Measurements from ENCODE around the gene DYNLRB2.
A peak's percentile ranks its signal among the peaks of the same experiment; 100 is the strongest.

DYNLRB2 gene

DNA sequence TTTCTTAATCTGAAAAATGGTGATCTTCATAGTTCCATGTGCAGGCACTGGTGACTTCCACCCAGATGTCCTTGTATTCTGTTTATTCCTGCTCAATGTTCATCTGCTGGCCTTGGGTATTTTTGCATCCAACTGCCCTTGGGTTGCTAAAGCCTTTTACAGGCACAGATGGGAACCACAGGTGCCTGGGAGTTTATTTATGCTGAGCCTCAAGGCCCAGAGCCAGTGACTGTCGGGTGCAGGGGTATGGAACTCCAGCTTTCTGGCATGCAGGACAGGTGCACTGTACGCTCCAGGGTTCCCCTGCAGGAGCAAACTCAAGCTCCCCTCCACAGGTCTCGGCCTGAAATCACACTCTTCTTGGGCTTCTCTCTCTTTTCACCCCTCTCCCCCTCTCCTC lies 22.3 kb downstream of the DYNLRB2 start:
- TF ChIP-seq, protein P1, sequence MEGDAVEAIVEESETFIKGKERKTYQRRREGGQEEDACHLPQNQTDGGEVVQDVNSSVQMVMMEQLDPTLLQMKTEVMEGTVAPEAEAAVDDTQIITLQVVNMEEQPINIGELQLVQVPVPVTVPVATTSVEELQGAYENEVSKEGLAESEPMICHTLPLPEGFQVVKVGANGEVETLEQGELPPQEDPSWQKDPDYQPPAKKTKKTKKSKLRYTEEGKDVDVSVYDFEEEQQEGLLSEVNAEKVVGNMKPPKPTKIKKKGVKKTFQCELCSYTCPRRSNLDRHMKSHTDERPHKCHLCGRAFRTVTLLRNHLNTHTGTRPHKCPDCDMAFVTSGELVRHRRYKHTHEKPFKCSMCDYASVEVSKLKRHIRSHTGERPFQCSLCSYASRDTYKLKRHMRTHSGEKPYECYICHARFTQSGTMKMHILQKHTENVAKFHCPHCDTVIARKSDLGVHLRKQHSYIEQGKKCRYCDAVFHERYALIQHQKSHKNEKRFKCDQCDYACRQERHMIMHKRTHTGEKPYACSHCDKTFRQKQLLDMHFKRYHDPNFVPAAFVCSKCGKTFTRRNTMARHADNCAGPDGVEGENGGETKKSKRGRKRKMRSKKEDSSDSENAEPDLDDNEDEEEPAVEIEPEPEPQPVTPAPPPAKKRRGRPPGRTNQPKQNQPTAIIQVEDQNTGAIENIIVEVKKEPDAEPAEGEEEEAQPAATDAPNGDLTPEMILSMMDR (IDR thresholded peaks at IDR 0.05; ENCODE audit: low read length, missing control alignments), result no peak
- no peak overlapping the region for H3K4me3 ChIP-seq (replicated peaks; ENCODE audit: low read depth, low read length)
- no peak for DNase-seq (ENCODE audit: low read depth)

DNA sequence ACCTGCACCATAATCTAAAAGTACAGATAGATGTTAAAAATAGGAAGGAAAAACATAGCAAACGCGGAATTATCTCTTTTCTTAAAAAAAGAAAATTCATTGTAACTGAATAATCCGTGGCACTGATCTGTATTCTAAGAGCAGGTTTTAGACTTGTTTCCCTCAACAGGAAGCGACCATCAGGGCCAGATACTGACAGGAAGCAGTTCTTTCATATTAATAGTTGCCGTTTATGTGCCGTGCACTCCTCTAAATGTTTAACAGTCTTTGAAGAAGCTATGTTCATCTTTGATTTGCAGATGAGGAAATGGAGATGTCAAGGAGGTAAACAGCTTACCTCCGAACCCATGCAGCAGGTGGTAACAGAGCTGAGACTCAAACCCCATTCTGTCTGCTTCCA lies 23.6 kb downstream of the DYNLRB2 start:
- H3K4me3 ChIP-seq (replicated peaks; ENCODE audit: low read depth, low read length), result no peak overlapping the region
- TF ChIP-seq, protein P1 (IDR thresholded peaks at IDR 0.05; ENCODE audit: low read length, missing control alignments), result no peak
- DNase-seq (ENCODE audit: low read depth), result no peak

DNA sequence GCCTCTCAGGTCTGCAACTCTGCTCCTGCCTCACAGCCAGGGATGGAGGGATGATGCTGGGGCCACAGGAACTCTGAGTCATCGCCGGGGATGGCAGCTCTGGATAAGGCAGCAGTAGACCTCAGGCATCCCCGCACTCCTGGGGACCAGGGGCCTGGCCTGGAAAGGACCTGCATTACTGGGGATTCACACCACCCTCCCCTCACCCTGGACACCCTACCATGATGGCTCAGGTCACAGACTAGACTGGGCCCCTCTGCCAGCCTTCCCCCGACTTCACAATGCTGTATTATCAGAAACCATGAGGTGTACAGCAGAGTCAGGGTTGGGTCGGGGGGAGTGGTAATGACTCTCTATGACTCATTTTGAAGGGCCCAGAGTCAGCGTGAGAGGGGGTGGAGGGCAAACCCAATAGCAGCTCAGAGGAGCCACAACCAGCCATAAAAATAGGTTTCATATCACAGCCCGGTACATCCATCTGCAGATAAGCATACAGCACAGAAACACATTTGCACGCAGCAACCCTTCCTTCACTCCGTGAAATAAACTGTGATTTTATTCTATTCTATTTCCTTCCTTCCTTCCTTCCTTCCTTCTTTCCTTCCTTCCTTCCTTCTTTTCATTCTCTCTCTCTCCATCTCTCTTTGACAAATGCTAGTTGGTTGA lies 28.8 kb downstream of the DYNLRB2 start:
- TF ChIP-seq, protein P1 (IDR thresholded peaks at IDR 0.05; ENCODE audit: low read length, missing control alignments), result no peak
- H3K4me3 ChIP-seq (replicated peaks; ENCODE audit: low read depth, low read length), result no peak overlapping the region
- DNase-seq (ENCODE audit: low read depth), result peak; percentile 44

DNA sequence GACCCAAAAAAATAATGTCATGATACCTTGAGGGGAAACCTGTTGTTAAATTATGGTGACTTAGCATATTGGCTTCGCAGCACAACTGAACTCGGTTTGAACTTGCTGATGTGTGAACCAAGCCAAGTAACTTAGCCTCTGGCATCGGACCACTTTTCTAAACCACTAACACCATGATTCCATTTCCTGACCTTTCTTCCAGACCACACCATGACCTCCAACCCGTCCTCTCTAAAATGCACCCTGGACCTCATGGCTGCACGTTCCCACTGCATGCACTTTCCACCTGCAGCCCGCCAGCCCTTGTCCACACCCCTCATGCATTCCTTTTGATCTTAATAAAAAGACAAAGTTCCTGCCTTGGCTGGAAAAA lies 29.3 kb downstream of the DYNLRB2 start:
- no peak overlapping the region for H3K4me3 ChIP-seq (replicated peaks; ENCODE audit: low read depth, low read length)
- TF ChIP-seq, protein P1 (IDR thresholded peaks at IDR 0.05; ENCODE audit: low read length, missing control alignments), result no peak
- DNase-seq (ENCODE audit: low read depth), result peak; percentile 43

DNA sequence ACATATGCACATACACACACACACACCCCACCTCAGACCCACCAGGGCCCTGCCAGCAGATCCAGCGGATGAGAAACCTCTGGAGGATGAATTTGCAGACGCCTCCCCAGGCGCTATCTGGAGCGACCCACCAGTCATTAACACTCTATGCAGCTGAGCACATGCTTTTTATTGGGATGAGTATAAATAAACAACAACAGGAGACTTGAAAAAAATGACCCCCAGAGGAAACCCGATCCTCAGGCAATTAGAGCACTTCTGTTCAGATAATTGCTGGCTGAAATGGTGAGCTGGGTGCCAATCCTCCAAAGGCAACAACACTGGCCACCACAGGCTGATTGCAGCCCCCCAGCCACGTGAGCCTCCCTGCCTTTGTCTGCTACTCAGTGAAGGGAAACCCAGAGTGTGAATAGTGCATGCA lies 32.9 kb downstream of the DYNLRB2 start:
- DNase-seq (ENCODE audit: low read depth), result no peak
- TF ChIP-seq, protein P1 (IDR thresholded peaks at IDR 0.05; ENCODE audit: low read length, missing control alignments), result no peak
- H3K4me3 ChIP-seq (replicated peaks; ENCODE audit: low read depth, low read length), result no peak overlapping the region

DNA sequence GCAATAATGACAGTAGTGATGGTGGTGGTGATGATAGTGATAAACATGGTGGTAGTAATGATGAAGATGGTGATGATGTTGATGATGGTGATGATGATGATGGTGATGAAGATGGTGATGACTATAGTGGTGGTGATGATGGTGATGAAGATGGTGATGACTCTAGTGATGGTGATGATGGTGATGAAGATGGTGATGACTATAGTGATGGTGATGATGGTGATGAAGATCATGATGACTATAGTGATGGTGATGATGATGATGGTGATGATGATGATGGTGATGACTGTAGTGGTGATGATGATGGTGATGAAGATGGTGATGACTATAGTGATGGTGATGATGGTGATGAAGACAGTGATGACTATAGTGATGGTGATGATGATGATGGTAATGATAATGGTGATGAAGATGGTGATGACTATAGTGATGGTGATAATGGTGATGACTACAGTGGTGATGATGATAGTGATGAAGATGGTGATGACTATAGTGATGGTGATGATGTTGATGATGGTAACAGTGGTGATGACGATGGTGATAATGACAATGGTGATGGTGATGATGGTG lies 35.6 kb downstream of the DYNLRB2 start:
- no peak overlapping the region for H3K4me3 ChIP-seq (replicated peaks; ENCODE audit: low read depth, low read length)
- TF ChIP-seq, protein P1 (IDR thresholded peaks at IDR 0.05; ENCODE audit: low read length, missing control alignments), result no peak
- no peak for DNase-seq (ENCODE audit: low read depth)
